ENCODE measurements around the gene GAB4. TPM values are rescaled to one million over a fixed set of nuclear protein-coding genes. Genes with fewer than 3 reads are reported as not detected.

Gene GAB4
- total and polyA plus RNA-seq, 2 experiments from 2014 or later: 1.5 to 1.7 TPM

- TF ChIP-seq REST (IDR thresholded peaks at IDR 0.05; ENCODE audit: unreplicated experiment): no peak
- TF ChIP-seq ZNF114 (CRISPR knock-in tag; IDR thresholded peaks at IDR 0.05): no peak
These were observed 5.5 kb upstream of the GAB4 start (continued) for GRCh38 chr22:17013396-17014100.

DNA sequence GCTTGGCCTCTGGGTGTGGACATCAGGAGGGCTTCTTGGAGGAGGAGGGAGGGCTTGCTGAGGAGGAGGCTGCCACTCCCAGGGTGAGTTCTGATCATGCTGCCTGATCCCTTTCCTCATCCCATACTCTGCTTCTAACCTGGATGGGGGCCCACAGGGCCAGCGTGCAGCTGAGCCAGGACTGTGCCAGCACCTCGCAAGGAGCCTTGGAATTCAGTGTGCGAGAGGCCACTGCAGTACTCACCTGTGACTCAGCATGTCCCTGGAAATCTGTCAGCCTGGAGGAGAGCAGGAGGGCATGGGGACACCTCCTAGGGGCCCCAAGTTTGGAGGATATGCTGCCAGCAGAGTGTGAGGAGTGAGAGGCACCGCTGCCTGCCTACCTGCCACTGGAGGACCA lies 4.2 kb upstream of the GAB4 start:
- Histone ChIP-seq H3K4me2 (no peak overlapping the region), H3K27ac (ENCODE audit: low read depth) (no peak overlapping the region), H3F3A (replicated peaks; ENCODE audit: low read depth) (no peaks in the 10 kb centered on the region), H2AFZ (no peak overlapping the region), H4K20me1 (replicated peaks; ENCODE audit: insufficient read depth) (no peaks in the 10 kb centered on the region), H3K9me2 (ENCODE audit: insufficient read depth) (no peaks in the 10 kb centered on the region), H3K4me1 (ENCODE audit: insufficient read depth) (no peaks in the 10 kb centered on the region), H3K79me2 (replicated peaks; ENCODE audit: insufficient read depth) (no peaks in the 10 kb centered on the region), H3K27me3 (ENCODE audit: insufficient read depth) (peaks cover 33% of the 10 kb centered on the region), H3K36me3 (ENCODE audit: insufficient read depth) (no peaks in the 10 kb centered on the region), H3K4me3 (no peak overlapping the region)
- no peaks in the 10 kb centered on the region; the same call in 2 of the 3 replicates for H3K36me3 Mint-ChIP-seq (ENCODE audit: low read depth)
- no peak overlapping the region for H3K27ac Mint-ChIP-seq
- no peak overlapping the region for H3K4me3 Mint-ChIP-seq
- peaks cover 75% of the 10 kb centered on the region for H3K9me3 Mint-ChIP-seq
- DNase-seq (ENCODE audit: low spot score) (no peak), ATAC-seq (no peak)
- H3K27me3 Mint-ChIP-seq (ENCODE audit: insufficient read depth, low read depth, poor library complexity): peaks cover 27% of the 10 kb centered on the region
- H3K4me1 Mint-ChIP-seq: no peaks in the 10 kb centered on the region
- TF ChIP-seq ZNF331 (CRISPR knock-in tag; IDR thresholded peaks at IDR 0.05; ENCODE audit: low read depth) (no peak), CTCF (conservative IDR thresholded peaks at IDR 0.05; ENCODE audit: low read depth in 2 of 2) (no peak), NANOG (IDR thresholded peaks at IDR 0.05; ENCODE audit: borderline replicate concordance) (no peak), REST (IDR thresholded peaks at IDR 0.05; ENCODE audit: unreplicated experiment) (no peak), STAT1 (IDR thresholded peaks at IDR 0.05; ENCODE audit: unreplicated experiment) (no peak), EZH2phosphoT487 (IDR thresholded peaks at IDR 0.05; ENCODE audit: unreplicated experiment) (no peak), ETS1 (IDR thresholded peaks at IDR 0.05) (no peak), CREB1 (CRISPR knock-in tag; IDR thresholded peaks at IDR 0.05; ENCODE audit: low read depth) (no peak)
